SKM-1 treated with dmso at 0.1 percent for 144 hours (cell line): ENCODE measurements around the gene UST.

Source experiments
- DNase-seq: peaks from one replicate; lab custom pipeline; 2025; ENCODE audit not compliant: unreplicated experiment; lab: John Stamatoyannopoulos, UW

Gene UST

DNA sequence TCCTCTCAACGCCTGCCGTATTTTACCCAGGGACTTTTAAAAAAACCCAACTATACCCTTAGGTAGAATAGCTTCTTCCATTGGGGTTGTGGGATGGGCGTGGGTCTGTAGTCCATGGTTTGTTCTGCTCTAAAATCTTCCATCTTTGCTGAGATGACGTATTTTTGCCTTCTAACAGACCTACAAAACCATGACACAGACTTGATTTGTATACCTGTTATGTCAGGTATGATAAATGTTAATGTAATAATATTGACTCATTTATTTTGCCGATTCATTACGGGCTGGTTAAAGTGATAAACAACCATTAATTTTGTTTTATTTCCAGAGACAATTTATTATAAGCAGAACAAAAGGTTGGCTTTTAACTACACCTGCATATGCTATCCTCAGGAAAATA lies 48.7 kb downstream of the UST start:
- DNase-seq = no peak

DNA sequence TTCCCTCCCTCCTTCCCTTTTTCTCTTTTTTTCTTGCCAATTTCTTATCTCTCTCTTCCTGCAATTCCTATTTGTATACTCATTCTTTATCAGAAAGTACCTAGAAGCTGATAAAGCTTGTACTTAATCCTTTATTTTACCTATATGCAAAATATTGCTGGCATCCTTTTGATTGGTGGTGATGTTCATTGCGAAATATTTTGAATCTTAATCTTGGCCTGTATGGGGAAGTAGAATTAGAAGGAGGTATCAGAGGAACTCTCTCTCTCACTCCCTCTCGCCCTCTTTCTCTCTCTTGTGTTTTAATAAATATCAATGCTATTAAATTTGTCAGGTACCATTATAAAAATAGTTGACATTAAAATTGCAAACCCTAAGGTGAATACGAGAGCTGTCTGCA lies 52.8 kb downstream of the UST start:
- no peak for DNase-seq

DNA sequence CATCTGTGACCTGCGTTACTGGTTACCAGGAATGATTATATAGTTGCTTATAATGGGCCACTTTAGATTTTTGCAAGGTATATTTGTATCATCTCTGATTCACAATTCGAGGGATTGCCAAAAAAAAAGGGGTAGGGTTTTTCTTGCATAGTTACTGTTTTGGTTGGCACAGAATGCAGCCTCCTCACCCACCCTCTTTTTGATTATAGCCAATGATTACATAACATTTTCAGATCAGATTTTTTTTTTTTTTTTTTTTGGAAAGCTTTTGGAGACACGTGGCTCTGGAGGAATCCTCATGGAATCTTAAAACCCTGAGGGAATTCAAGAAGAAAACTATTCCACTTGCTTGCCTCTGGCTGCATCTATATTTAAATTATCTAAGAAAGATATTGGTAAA lies 53.7 kb downstream of the UST start:
- DNase-seq = no peak

GRCh38 chr6:148803979-148804378 lies 57.1 kb downstream of the UST start:
- no peak for DNase-seq

GRCh38 chr6:148805777-148806176 lies 58.9 kb downstream of the UST start:
- DNase-seq = no peak

GRCh38 chr6:148807784-148808183 lies 61.0 kb downstream of the UST start:
- DNase-seq = no peak

- DNase-seq = no peak
These were observed 62.0 kb downstream of the UST start for GRCh38 chr6:148808786-148809304.

DNA sequence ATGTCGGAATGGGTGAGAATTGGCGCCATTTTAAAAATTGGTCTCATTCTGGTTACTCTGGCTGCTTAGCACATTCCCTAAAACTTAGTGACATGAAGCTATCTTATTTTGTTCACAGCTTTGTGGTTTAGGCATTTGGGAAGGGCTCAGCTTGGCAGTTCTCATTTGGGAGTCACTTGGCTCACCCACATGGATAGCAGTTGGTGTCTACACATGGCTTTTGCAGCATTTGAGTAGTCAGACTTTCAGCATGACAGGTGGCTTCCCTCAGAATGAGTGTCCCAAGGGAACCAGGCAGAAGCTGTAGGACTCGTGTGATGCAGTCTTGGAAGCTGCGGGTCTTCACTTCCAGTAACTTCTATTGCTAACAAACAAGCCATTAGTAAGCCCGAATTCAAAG lies 64.6 kb downstream of the UST start:
- no peak for DNase-seq

DNA sequence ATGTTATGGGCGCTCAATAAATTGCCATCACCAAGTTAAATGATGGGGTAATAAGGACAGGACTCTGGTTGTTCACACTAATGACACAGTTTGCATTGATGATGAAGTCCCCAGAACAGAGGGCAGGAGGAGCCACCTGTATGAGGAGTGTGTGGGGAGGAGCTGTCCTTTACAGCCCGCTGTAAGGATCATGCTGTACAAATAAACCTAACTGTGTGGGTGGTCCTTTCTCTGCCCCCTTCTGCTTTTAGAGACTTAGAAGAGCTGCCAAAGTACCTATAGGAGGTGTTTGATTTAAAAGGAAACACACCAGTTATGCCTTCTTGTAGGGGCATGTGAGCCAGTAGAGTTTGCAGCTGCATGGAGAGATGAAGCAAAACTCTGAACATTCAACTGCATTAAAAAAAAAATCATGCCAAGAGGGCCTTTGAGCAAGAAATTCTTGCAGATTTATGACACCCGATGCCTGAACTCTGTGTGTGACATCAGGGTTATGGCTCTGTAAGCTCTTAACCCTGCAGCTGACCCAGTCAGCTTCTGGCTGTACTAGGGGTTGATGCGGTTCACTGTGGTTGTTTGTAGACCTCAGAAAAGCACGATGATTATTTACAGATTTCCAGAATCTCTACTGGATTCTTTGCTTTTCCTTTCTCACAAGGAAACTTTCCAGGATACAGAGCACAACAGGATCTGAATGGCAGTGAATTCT lies 67.4 kb downstream of the UST start:
- no peak for DNase-seq

- no peak for DNase-seq
These were observed 68.0 kb downstream of the UST start for GRCh38 chr6:148814869-148815268.

DNA sequence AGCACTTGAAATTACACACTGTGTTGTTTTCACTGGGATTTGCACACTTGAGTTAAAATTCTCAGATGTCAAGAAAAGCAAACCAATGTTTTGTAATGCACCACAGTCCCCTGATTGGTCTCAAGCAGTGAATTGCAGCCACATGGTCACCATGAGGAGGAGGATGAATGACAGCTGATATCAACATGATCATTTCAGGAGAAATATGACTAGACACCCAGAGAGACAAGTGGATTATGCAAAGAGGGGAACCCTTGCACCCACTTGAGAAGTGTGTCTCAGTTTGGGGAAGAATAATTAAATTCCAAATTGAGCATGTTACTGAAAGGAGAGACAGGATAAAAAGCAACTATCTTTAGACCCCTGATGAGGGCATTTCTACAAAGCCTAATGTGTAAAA lies 69.3 kb downstream of the UST start:
- DNase-seq = no peak

DNA sequence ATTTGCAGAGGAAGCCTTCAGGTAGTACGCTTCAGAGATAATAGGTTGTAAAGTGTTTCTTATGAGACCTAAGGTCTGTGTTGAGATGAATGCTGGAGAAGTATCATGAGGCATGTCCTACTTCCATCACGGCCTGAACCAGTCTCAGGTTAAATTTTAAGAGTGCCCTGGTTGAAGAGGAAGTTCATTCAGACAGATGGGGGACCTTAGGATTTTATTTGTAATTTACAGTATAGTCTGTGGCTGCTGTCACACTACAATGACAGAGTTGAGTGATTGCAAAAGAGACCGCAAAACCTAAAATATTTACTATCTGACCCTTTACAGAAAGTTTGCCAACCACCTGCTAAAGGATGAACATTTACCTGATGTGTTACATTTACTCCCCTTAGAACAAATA lies 70.9 kb downstream of the UST start:
- no peak for DNase-seq

DNA sequence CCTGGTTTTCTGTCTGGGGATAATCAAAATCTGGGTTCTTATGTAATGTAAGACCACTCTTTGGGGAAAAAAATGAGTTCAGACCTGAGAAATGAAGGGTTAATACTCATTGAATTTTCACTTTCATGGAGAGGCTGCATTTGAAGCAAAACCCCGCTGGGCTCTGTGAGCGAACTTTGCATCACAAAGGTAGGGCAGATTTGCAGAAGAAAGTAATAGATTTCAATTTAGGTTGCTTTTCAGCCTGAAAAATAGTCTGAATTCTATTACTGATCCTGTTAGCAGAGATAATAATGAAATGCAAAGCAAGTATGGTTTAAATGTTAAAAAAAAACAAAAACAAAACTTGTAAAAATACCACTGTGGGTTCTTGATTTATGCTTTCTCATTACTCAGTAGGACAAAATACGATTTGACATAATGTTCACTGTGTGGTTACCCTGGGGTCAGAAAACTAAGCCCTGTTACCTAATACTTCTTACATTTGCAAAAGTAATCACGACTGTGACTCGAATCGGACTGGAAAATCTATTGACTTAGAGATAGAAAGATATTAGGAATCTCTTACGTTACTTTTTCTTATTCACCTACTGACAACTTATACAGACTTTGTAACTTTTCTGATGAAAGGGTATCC lies 72.2 kb downstream of the UST start:
- DNase-seq = no peak

DNA sequence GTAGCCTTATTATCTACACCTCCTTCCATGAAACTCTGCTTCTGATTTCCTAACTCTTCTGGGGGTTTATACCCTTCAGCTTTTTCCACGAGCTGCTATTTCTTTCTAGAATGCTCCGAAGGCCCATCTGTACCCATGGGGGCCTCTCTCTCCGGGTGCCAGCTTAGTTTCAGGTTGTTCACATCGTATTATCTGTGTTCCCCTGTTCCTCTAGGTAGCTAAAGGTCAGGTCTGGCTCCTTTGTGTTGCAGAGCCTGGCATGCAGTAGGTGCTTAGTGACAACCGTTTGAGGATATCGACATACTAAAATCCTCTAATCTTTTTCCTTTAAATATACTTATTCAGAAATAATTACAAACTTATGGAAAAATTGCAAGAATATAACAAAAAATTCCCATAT lies 73.0 kb downstream of the UST start:
- DNase-seq = no peak

GRCh38 chr6:148822819-148823218 lies 76.0 kb downstream of the UST start:
- DNase-seq = no peak

GRCh38 chr6:148824291-148824690 lies 77.5 kb downstream of the UST start:
- no peak for DNase-seq

DNA sequence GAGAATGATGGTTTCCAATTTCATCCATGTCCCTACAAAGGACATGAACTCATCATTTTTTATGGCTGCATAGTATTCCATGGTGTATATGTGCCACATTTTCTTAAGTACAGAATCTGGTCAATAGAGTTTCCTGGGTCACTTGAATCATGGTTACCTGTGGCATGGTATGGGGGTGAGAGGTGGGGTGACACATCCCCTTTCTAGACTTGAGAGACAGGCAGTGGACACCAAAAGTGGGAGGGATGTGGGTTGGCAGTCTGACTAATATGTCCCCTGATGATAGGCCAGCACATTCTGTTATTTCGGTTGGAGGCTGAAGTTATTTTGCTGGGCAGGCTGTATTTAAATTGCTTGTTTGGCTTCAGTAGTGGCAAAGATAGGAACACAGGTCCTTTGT lies 78.1 kb downstream of the UST start:
- DNase-seq = no peak

DNA sequence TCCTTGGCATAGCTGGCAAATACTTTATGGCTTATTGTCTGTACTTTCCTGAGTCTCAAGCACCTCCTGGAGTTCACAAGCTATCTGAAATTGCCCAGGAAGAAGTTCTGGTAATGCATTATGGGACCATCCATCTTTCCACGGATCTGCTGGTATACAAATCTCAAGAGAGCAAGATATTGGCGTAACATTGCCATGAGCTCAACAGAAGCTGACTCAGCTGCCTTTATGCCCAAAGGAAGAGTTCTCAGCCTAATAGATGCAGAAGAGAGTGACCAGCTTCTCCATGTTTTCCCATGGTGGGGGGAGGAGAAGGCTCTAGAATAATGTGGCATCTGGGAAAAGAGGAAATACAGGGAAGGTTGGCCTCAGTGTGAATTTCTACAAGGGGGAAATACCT lies 78.7 kb downstream of the UST start:
- no peak for DNase-seq

DNA sequence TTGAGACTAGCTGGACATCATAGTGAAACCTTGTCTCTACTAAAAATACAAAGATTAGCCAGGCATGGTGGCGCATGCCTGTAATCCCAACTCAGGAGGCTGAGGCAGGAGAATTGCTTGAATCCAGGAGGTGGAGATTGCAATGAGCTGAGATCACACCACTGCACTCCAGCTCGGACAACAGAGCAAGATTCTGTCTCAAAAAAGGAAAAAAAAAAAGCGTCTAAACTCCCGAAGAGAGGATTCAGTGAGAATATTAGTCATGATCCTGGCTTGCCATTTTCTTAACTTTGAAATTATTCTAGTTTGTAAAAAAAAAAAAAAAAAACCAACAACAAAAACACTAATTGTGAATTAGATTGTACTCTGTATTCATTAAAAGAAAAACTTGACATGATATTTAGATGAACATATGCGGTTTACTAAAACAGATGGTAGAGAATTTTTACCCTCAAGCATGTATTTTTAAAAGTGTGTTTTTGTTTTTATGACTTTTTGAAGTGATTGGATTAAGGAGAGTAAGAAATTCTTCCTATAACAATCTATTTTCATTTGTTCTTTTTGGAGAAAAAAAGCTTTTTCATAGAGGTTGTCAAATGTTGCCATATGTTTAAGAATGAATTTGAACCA lies 80.7 kb downstream of the UST start:
- no peak for DNase-seq

DNA sequence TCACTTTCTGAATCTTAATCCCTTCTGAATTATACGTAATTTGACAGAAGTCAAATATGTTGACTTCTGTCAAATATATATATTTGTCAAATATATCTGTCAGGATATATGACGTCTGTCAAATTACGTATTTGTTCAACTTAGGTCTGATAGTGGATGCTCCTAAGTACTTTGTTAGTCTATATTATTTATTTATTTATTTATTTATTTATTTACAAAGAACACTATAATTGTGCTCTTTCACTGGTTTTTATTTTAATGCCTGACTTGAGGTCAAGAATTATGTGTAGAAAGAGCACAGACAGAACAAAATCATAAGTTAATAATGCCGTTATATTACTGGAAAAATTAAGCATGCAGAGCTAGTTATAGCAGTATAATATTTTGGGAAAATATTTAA lies 81.2 kb downstream of the UST start:
- DNase-seq = no peak

DNA sequence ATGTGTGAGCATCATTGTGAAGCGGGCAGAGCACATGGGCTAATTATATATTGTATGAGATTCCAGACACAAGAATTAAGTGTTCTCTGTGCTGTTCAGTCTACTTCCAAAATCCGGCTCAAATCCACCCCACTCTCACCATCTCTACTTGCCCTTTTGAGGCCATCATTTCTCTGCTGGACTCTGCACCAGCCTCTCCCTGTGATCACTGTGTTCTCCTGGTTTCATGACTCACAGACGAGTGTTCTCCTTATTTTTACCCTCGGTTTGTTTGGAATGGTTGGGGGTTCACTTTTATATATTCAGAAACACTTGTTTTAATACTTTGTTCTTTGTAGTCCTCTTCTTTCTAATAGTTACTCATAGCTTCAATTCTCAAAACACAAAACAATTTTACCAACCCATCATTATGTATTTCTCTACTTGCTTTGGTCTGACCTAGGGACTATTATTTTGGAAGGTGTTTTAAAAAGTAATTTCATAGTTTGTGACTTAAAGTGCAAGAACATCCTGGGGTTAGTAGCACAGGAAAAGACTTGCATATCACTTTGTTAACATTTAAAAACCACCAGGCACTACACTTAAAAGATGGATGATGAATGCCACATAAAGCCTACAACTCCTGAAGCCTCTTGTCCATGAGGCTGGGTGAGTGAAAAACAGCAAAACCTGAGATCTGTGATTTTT lies 82.7 kb downstream of the UST start:
- DNase-seq = no peak

DNA sequence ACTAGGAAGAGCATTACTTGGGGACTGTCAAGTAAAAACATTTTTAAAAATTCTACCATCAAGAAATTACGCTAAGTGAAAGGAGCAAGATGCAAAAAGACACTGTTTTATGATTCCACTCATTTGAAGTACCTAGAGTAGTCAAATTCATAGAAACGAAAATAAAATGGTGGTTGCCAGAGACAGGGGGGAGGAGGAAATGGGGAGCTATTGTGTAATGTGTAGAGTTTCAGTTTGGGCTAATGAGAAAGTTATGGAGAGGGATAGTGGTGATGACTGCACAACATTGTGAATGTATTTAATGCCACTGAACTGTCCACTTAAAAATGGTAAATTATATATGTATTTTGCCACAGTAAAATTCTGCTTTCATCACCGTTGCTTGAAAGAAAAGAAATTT lies 83.8 kb downstream of the UST start:
- DNase-seq = no peak
